Measurements from ENCODE around the gene MLC1.
"Not testable (repeated sequence)": the region's sequence is repeated elsewhere in the genome, so short reads cannot be mapped to it uniquely, and the experiment has no call there.

Gene MLC1

DNA sequence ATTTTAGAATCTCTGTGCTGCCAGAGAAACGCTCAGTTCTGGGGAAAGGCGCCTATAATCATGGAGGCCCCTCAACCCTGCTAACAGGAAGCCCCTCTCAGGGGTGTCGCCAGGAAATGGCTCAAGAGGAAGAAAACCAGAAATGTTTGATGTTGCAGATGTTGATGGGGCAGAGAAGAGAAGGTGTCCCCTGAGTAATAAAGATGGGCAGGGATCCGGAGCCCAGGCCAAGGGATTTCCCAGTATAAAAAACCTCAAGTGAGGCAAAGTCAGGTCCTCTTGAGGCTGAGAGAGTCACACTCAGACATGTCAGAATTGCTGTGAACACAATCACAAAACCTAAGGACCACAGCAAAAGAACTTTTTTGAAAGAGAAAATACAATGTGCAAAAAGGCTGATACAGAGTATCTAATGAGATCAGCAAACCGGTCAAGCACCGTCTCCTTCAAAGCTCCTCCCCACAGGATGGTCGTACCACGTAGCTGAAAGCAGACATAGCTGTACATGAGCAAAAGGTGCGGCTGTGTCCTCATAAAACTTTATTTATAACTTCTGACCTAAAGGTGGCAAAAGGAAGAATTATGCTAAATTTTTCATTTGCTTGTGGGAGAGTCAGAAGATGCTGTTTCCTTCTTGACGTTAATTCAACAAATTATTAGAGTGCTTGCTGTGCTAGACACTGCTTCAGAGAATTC is 16.8 kb upstream of the MLC1 start:
- no peak for DNase-seq

DNA sequence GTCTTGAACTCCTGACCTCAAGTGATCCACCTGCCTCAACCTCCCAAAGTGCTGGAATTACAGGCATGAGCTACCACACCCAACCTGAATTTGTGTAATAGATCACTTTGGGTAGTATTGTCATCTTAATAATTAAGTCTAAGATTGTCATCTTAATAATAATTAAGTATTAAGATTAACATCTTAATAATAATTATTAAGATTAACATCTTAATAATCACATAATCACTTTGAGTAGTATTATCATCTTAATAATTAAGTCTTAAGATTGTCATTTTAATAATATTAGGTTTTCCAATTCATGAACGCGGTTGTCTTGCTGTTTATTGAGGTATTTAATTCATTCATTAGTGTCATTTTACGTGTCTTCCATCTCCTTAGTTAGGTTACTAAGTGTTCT is 12.8 kb upstream of the MLC1 start:
- no peak for DNase-seq

DNA sequence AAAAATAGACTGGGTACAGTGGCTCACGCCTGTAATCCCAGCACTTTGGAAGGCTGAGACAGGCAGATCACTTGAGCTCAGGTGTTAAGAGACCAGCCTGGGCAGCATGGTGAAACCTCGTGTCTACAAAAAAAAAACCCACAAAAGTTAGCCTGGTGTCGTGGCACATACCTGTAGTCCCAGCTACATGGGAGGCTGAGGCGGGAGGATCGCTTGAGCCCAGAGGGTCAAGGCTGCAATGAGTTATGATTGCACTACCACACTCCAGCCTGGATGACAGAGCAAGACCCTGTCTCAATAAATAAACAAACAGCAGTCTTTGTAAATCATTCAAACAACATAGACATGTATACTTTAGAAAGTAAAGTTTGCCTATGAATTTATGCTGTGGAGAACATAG is 7.1 kb upstream of the MLC1 start:
- DNase-seq: no peak

DNA sequence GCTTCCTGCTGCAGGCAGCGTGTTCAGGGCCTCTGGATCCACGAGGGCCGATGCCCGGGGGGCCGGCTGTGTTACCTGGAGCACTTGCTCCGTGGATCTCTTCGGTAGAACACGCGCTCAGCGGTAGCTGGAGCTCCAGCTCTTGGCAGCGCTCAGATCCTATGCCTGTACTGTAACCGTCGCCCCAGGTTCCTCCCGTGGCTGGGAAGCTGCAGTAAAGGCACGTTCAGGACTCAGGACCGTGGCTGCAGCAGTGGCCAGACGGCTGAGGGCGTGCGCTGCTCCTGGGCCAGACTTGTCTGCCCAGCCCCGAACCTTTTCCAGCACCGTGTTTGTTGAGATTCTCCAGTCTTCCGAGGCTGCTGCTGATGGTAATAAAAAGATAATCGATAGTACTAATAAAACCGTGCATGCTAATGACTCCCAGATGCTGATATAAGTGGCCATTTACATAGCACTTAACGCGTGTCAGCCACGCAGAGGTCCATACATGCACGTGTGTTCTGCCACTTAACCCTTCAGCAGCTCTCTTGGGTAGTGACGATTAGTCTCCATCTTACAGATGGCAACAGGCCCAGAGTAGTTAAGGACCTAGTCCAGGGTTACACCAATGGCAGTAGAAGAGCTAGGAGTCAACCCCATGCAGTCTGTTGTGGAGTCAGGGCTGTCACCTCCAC is 6.0 kb upstream of the MLC1 start:
- DNase-seq: no peak

DNA sequence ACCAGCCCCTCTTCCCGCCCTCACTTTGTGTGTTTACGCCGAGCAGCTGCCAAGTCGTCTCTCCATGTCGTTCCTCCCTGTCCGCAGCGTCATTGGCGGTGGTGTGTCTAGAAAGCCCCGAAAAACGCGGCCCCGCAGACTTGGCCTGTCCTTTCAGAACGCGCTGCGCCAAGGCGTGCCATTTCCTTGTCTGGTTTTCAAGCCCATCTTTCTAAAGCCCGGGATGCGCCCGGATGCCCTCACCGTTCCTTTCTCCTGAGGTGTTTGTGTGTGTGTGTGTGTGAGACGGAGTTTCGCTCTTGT is 5.1 kb upstream of the MLC1 start:
- DNase-seq: no peak

DNA sequence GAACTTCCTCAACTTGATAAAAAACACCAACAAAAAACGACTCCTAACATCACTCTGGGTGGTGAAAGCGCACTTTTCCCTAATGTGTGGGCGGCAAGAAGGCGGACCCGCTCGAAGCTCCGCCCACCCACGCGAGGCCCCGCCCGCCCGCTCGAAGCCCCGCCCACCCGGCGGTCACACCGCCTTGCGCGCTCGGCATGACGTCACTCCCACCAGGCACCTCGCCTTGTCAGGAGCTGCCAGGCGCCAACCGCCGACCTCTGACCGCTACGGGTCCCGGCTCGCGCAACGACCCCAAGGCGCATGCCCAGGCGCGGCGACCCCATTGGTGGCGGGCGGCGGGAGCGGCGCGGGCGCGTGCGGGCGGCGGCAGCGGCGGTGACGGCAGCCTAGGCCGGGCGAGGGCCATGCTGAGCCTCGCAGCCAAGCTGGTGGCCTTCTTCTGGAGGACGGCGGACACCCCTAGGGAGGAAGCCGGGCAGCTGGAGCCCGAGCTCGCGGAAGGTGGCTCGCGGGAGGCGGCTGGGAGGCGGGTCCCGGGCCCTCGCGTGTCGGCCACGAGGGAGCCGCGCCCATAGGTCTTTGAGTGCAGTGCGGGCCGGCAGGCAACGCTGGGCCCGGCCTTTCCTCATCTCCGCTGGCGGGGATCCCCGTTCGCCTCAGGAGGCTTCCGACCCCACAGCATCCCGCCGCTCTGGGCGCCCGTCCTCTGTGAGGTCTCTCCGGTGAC is 4.6 kb upstream of the MLC1 start, which contains the start of gene MOV10L1:
TSS of gene MOV10L1 (plus strand) at position 325 of the 730 bp plus-strand sequence. CDS start at position 408, 83 bp downstream.
- no peak for DNase-seq

DNA sequence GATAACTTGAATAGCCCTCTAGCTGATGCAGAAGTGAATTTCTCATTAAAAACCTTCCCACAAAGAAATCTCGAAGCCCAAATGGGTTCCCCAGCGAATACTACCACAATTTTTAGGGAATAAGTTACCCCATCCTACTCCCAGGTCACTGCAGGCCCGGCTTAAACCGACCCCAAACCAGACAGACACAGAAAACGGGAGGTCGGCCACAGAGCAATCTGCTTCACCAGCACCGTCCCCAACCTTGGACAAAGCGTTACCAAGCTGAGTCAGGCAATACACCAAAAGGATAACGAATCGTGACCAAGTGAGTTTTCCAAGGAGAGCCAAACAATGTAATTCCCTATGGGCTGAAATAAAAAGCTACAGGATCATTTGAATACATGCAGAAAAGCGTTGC is 4.0 kb upstream of the MLC1 start:
- DNase-seq: no peak

DNA sequence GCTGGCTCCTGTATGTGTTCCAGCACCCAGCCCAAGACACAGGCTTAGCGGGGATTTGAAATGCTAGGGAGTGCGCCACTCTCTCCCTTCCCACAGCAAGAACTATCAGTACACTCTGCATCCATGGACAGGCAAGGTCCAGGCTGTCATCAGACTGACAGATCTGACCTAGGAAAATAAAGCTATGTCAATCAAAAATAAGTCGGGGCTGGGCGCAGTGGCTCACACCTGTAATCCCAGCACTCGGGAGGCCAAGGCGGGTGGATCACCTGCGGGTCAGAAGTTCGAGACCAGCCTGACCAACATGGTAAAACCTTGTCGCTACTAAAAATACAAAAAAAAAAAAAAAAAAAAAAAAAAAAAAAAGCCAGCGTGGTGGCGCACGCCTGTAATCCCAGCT is 2.9 kb upstream of the MLC1 start:
- no peak for DNase-seq

DNA sequence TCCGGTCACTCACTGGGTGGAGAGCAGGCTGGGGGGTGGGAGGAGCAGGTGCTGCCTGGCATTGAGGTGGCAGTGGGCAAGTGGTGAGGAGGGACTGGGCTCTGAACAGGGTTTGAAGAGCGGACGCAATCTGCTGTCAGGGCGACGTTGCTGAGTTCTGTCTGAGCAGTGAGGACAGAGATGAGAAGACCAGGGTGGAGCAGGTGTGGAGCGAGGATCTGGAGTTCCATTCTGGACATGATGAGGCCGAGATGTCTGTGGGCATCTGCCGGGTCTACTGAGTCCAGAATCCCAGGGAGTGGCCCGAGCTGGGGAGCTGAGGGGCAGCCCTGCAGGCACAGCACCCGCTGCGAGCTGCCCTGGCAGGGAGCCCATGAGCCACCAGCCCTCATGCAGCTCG is 2.4 kb upstream of the MLC1 start:
- DNase-seq: no peak

DNA sequence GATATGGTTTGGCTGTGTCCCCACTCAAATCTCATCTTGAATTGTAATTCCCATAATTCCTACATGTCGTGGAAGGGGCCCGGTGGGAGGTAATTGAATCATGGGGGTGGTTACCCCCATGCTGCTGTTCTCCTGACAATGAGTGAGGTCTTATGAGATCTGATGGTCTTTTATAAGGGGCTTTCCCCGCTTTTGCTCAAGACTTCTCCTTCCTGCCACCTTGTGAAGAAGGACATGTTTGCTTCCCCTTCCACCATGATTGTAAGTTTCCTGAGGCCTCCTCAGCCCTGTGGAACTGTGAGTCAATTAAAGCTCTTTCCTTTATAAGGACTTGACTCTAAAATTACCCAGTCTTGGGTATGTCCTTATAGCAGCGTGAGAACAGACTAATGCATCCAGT is 1.7 kb upstream of the MLC1 start:
- DNase-seq: not testable (repeated sequence)

DNA sequence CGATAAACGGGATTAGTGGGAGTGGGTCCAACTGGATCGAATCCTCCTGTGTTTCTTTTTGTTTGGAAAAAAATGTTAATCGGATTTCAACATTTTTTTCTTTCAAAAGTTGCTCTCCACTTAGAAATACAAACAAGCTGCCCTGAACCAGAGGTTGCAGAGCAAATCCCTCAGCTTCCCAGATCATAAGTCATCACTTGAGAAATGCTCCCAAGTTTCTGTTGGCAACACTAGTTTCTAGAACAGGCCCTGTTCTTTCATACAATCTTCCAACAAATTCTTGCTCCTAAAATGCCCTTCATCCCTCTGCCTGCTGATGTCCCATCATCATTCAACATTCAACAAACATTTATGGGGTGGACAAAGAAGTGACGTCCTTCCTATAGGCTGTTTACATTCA is 1.3 kb upstream of the MLC1 start:
- no peak for DNase-seq

DNA sequence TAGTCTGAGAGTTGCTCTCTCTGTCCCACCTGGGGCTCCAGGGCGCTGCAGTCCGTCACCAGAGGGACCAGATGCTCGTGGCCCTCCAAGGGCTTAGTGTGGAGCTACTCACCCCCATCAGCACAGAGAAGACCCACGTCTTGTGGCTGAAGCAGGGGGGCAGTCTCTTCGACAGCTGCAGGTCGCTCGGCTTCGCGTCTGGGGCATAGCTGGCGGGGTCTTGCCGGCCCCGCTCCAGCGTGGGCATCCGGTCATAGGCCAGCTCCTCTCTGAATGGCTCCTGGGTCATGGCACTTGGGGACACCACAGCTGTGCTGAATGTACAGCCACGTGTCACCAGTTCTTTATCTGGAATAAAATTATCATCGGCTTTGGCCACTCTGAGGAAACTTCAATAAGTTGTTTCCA is 608 bp downstream of the MLC1 start:
- DNase-seq: no peak

DNA sequence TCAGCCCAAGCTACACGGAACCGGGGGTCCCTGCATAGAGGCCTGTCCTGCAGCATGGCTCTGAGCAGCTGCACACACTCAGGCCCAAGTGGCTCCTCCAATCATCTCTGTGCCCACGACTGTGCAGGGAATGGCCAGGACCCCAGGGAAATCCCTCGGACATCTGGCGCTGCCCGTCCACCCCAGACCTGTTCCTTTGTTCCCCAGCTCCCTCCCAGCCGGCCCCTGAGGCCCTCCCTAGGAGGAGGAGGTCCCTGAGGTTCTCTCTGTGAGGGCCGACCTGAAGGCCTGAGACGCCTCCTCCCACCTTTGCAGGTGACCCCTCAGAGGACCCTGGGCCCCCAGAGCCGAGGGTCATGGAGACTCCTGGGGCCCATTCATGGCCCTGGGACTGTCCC is 1.1 kb downstream of the MLC1 start:
- no peak for DNase-seq

DNA sequence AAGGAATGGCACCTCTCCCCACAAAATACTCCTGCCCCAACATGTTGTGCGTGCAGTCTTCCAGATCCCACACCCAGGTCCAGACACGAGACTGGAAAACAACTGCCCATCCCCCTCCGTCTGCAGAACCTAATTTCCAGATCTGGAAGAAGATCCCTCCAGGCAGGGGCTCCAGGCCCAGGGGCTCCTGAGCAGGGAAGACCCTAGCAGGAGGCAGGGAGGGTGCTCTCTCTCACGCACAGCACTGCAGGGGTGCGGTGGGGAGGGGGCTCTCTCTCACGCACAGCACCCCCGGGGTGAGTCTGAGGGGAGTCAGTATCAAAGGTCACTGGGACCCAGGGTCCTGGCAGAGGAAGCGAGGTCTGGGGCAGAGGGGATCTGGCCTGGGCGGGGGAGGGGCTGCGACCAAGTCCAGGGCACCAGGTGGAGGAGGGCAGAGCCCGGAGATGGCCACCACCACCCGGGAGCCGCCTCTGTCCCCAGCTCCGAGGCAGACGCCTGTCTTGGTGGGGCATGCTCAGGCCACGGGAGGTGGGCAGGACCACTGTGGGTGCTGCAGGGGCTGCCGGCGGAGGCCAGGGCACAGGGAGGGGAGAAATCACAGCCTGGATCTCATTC is 1.7 kb downstream of the MLC1 start:
- no peak for DNase-seq

DNA sequence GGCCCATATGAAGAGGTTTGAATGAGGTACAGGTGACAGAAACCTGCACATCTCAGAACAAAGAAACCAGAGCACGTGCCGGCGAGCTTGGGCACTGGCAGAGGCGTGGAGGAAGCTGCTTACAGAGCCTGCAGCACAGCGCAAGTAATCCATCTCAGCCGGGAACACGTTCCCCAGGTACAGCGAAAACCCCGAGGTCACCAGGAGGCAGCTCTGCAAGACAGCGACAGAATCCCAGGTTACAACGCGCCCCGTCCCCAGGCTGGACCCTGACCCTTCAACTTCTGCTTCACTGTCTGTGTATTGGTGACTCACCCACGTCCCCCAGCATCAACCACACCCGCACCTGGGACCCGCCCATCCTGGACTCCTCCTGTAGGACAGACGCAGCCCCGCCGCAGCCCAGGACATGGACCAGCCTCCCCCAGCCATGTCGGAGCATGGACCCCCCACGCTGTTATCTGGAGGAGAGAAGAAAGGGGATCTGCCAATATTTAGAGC is 2.2 kb downstream of the MLC1 start:
- DNase-seq: no peak

DNA sequence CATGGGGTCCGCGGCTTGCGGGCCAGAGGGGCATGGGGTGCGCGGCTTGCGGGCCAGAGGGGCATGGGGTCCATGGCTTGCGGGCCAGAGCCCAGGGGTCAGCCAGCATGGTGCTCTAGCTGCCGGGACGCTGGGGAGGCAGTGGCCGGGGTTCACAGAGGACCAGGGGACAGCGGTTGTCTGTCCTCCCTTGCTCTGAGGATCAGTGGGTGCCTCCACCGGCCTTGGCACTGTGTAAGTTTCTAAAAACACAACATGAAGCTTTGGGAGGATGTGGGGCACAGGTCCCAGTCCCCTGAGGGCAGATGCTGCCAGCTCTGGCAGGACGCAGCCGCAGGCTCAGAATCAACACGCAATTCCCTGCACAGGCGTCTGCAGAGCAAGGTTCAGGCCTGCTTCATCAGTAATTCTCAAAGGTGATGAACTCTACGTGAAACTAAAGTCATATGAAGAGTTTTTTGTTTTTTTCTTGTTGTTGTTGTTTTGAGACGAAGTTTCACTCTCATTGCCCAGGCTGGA is 3.0 kb downstream of the MLC1 start:
- DNase-seq: no peak

DNA sequence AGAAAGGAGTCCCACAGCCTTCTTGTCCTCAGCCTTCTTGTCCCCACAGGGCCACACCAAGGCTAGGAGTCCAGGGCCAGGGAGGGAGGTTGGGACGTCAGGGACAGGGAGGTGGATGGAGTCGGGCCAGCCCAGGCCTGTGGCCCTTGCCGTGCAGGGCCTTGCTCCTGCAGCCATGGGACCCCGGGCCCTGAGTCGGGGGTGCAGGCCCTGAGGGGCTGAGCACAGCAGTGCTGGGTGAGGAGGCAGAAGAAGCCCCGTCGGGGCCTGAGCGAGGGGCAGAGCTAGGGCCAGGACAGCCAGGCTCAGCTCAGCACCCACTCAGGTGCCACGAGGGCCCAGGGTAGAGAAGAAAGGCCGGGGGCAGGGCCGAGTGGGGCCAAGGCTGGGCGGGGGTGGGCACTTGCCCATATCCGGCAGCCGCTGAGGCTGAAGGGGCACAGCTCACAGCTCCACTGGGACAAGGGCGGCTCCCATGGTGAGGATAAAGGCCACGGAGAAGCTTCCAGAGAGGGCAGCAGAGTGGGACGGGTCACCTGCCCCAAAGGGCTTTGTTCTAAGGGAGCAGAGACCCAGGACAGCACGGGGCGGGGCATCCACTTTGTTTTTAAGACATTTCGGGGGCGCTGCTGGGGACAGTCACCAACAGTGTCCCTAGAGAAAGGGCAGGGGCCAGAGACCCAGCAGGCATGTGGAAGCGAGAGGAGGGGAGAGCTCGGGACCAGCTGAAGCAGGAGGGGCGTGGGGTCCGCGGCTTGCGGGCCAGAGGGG is 3.6 kb downstream of the MLC1 start:
- no peak for DNase-seq

DNA sequence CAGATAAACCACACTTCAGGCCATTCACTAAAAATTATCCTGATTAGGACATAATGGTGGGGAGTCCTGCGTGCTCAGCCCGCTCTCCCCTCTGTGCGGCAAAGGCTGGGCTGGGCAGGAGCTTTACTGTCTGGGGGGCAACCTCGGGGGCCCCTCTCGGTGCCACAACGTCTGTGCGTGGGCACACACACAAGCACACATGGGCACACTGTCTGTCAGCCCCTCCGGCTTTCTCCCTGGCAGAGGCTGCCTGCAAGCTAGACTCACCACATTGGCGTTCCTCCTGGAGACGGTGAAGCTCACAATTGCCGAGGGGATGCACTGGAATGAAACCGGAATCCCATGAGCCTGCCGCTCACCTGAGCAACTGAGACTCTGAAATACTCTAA is 5.2 kb downstream of the MLC1 start:
- no peak for DNase-seq

DNA sequence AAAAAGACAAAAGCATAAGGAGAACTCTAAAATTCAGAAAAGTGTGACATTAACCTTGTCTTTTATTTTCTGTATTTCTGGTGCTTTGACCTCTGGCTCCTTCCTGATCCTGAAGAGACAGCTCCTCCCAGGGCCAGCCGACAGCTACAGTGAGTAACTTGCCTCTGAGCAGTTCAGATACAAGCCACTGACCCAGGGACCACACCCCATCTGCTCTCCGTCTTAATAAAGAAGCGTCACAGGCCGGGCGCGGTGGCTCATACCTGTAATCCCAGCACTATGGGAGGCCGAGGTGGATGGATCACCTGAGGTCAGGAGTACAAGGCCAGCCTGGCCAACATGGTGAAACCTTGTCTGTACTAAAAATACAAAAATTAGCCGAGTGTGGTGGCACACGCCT is 6.5 kb downstream of the MLC1 start:
- DNase-seq: no peak

DNA sequence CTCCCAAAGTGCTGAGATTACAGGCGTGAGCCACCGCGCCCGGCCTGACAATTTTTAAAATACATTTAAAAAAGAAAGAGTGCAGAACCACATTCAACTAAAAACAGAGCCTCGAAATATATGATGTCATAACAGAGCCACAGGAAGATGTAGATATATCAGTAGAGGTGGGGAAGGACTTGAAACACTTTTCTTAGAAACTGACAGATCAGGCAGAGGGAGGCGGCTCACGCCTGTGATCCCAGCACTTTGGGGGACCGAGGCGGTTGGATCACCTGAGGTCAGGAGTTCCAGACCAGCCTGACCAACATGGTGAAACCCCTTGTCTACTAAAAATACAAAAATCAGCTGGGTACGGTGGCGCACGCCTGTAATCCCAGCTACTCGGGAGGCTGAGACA is 7.0 kb downstream of the MLC1 start:
- DNase-seq: no peak

DNA sequence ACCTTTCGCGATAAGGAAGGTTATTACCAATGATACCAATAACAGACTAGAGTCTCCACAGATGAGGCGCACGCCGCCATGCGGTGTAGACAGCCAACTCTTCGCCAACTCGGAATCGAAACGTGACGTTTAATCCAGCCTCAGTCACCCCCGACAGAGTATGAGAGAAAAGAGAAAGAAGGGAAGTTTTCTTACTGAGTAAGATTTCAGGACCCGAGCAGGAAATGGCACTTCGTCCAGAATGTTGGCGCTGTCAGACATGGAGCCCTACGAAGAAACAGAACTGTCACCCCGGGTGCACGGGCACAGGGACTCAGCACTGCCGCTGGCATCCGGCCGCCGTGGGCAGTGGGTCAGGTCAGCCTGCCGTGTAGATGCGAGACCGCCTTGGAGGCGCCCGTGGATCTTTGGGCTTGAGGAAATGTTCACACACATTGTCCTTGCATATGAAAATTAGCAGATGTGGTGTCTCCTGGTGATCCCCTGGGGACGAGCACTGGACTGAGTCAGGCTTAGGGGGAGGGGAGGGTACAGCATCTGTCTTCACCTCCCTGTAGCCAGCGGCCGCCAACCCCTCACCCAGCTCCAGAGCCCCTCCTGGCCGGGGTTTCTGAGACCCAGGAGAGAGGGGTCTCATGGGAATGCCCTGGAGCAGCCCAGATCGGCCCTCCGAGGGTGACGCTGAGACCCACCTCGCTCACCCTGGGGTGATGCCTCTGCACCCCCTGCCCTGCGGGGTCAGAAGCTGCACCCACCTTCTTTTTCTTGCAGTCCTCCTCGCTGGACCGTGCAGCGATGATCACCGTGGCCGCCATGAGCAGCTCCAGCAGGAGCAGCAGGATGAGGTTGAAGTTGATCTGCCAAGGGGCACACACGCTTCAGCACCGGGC is 8.3 kb downstream of the MLC1 start:
- DNase-seq: no peak

All from effector CD4-positive, alpha-beta T cell (primary cell).